ENCODE results near the gene FAM200B. TPM values are rescaled to one million over a fixed set of nuclear protein-coding genes. Genes with fewer than 3 reads are reported as not detected.

The FAM200B gene
- 32.9 and 33.2 TPM in 2 replicates for total RNA-seq (2014; rRNA removed; shearing (Covaris generic))
- 70.6 and 74.6 TPM in 2 replicates for polyA plus RNA-seq (2016; fragmentation: Nextera tagmentation; extraction: Ambion mirVana)

GRCh38 chr4:15681372-15682241 is at the start of gene FAM200B:
Gene FAM200B, plus strand, starts transcription at chr4:15681827. Its CDS starts 5,151 bp downstream, at chr4:15686978.
- H3K9ac ChIP-seq: peak within 1 kb of the TSS; percentile 97
- H3K27ac ChIP-seq: peak within 1 kb of the TSS; percentile 83
- peaks cover 96% of the 10 kb centered on the region for H3K79me2 ChIP-seq (ENCODE audit: insufficient read depth)
- in situ Hi-C loops (cut with MboI): no loop called here
- H3K4me3 ChIP-seq: peak within 1 kb of the TSS; percentile 88
- H3F3A ChIP-seq (ENCODE audit: insufficient read depth): peaks cover 8% of the 10 kb centered on the region
- WGBS, 2 experiments (ENCODE audit: low coverage in 1 of 2, low lambda C conversion rate in 2 of 2, missing lambda C conversion rate in 2 of 2): 0 to 1% methylated on average over 56 of the region's 56 CpGs
- no peak for TF ChIP-seq EZH2phosphoT487 (IDR thresholded peaks at IDR 0.05; ENCODE audit: insufficient read depth, low read depth)
- no peak for TF ChIP-seq EZH2 (IDR thresholded peaks at IDR 0.05; ENCODE audit: insufficient read depth, poor library complexity, severe bottlenecking)
- H3K4me1 ChIP-seq (ENCODE audit: insufficient read depth): peaks cover 44% of the 10 kb centered on the region
- H4K20me1 ChIP-seq (ENCODE audit: insufficient read depth): no peaks in the 10 kb centered on the region
- H3K9me3 ChIP-seq (ENCODE audit: low read depth): no peaks in the 10 kb centered on the region
- DNase-seq: peak; percentile 97
- H3K4me2 ChIP-seq (ENCODE audit: unreplicated experiment): peak within 1 kb of the TSS; percentile 95
- no peaks in the 10 kb centered on the region; the same call in 1 of the 2 replicates for H3K9me2 ChIP-seq (ENCODE audit: insufficient read depth)
- peaks cover 22% of the 10 kb centered on the region for H3K36me3 ChIP-seq (ENCODE audit: low read depth)
- no peaks in the 10 kb centered on the region for H3K27me3 ChIP-seq (replicated peaks; ENCODE audit: insufficient read depth)
- peak within 1 kb of the TSS; percentile 85 for H2AFZ ChIP-seq

DNA sequence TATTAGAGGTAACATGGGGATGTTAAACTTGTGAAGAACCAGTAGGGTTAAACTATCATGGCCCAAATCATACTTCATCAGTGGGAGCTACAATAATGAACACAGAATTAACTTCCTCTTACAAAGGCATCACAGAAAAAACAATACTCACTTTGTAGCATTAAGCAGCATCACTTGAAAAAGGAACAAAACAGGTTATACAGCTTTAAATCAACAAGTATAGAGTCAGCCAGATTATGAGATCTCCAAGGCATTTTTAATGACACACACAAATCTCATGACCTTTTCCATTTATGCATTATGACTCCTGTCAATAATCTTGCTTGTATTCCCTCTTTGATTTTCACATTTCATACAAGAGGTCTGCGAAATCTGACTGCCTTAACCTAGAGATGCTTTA is 44.8 kb upstream of the FAM200B start:
- H3K27me3 ChIP-seq (replicated peaks; ENCODE audit: insufficient read depth): no peaks in the 10 kb centered on the region
- in situ Hi-C loops (cut with MboI): no loop called here
- 96 to 97% methylated on average over 1 of the region's 1 CpG for WGBS, 2 experiments (ENCODE audit: low coverage in 1 of 2, low lambda C conversion rate in 2 of 2, missing lambda C conversion rate in 2 of 2)
- no peak for DNase-seq
- H4K20me1 ChIP-seq (ENCODE audit: insufficient read depth): peaks cover 3% of the 10 kb centered on the region; the same call in 1 of the 2 replicates
- no peaks in the 10 kb centered on the region for H3K9me3 ChIP-seq (ENCODE audit: low read depth)
- H3K9me2 ChIP-seq (ENCODE audit: insufficient read depth): no peaks in the 10 kb centered on the region
- no peak overlapping the region for H3K4me2 ChIP-seq (ENCODE audit: unreplicated experiment)
- no peaks in the 10 kb centered on the region for H3K4me1 ChIP-seq (ENCODE audit: insufficient read depth)
- H3K4me3 ChIP-seq: no peak overlapping the region
- H3K79me2 ChIP-seq (ENCODE audit: insufficient read depth): peaks cover 78% of the 10 kb centered on the region
- no peak for TF ChIP-seq EZH2 (IDR thresholded peaks at IDR 0.05; ENCODE audit: insufficient read depth, poor library complexity, severe bottlenecking)
- no peak for TF ChIP-seq EZH2phosphoT487 (IDR thresholded peaks at IDR 0.05; ENCODE audit: insufficient read depth, low read depth)
- H2AFZ ChIP-seq: no peak overlapping the region
- no peak overlapping the region for H3K9ac ChIP-seq
- no peaks in the 10 kb centered on the region for H3F3A ChIP-seq (ENCODE audit: insufficient read depth)
- H3K27ac ChIP-seq: no peak overlapping the region
- peaks cover 52% of the 10 kb centered on the region for H3K36me3 ChIP-seq (ENCODE audit: low read depth)

- H3K9me2 ChIP-seq (ENCODE audit: insufficient read depth): no peaks in the 10 kb centered on the region
- H3K27me3 ChIP-seq (replicated peaks; ENCODE audit: insufficient read depth): no peaks in the 10 kb centered on the region
- no peak overlapping the region for H3K9ac ChIP-seq
- no peak overlapping the region for H2AFZ ChIP-seq
- H3K79me2 ChIP-seq (ENCODE audit: insufficient read depth): peaks cover 94% of the 10 kb centered on the region
- H3K4me1 ChIP-seq (ENCODE audit: insufficient read depth): no peaks in the 10 kb centered on the region
- no peaks in the 10 kb centered on the region for H3K9me3 ChIP-seq (ENCODE audit: low read depth)
- H3K4me3 ChIP-seq: no peak overlapping the region
- H4K20me1 ChIP-seq (ENCODE audit: insufficient read depth): peaks cover 3% of the 10 kb centered on the region; the same call in 1 of the 2 replicates
- in situ Hi-C loops (cut with MboI): no loop called here
- TF ChIP-seq EZH2 (IDR thresholded peaks at IDR 0.05; ENCODE audit: insufficient read depth, poor library complexity, severe bottlenecking): no peak
- TF ChIP-seq EZH2phosphoT487 (IDR thresholded peaks at IDR 0.05; ENCODE audit: insufficient read depth, low read depth): no peak
- no peak overlapping the region for H3K27ac ChIP-seq
- H3K4me2 ChIP-seq (ENCODE audit: unreplicated experiment): no peak overlapping the region
- peaks cover 52% of the 10 kb centered on the region for H3K36me3 ChIP-seq (ENCODE audit: low read depth)
- DNase-seq: no peak
- 92 to 95% methylated on average over 6 of the region's 6 CpGs for WGBS, 2 experiments (ENCODE audit: low coverage in 1 of 2, low lambda C conversion rate in 2 of 2, missing lambda C conversion rate in 2 of 2)
- no peaks in the 10 kb centered on the region for H3F3A ChIP-seq (ENCODE audit: insufficient read depth)
Observed at GRCh38 chr4:15638418-15638817, 43.2 kb upstream of the FAM200B start.

DNA sequence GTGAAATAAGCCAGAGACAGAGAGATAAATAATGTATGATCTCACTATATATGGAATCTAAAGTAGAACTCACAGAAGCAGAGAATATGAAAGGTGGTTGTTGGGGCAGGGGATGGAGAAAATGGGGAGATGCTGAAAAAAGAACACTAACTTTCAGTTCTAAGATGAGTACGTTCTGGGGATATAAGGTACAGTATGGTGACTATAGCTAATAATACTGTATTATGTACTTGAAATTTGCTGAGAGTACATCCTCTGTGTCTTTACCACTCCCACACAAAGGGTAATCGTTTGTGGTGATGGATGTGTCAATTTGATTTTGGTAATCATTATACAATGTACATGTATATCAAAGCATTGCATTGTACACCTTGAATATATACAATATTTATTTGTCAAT is 33.0 kb upstream of the FAM200B start:
- in situ Hi-C loops (cut with MboI): no loop called here
- H3K4me3 ChIP-seq: no peak overlapping the region
- no peak overlapping the region for H3K27ac ChIP-seq
- no peak overlapping the region for H2AFZ ChIP-seq
- WGBS, 2 experiments (ENCODE audit: low coverage in 1 of 2, low lambda C conversion rate in 2 of 2, missing lambda C conversion rate in 2 of 2): 75 to 78% methylated on average over 2 of the region's 2 CpGs
- DNase-seq: no peak
- H3F3A ChIP-seq (ENCODE audit: insufficient read depth): peaks cover 14% of the 10 kb centered on the region
- H3K4me1 ChIP-seq (ENCODE audit: insufficient read depth): peaks cover 40% of the 10 kb centered on the region
- H3K36me3 ChIP-seq (ENCODE audit: low read depth): no peaks in the 10 kb centered on the region
- peaks cover 30% of the 10 kb centered on the region; the same call in 1 of the 2 replicates for H4K20me1 ChIP-seq (ENCODE audit: insufficient read depth)
- no peaks in the 10 kb centered on the region for H3K9me2 ChIP-seq (ENCODE audit: insufficient read depth)
- H3K4me2 ChIP-seq (ENCODE audit: unreplicated experiment): no peak overlapping the region
- H3K9ac ChIP-seq: no peak overlapping the region
- TF ChIP-seq EZH2phosphoT487 (IDR thresholded peaks at IDR 0.05; ENCODE audit: insufficient read depth, low read depth) (no peak), EZH2 (IDR thresholded peaks at IDR 0.05; ENCODE audit: insufficient read depth, poor library complexity, severe bottlenecking) (no peak)
- H3K9me3 ChIP-seq (ENCODE audit: low read depth): no peaks in the 10 kb centered on the region
- peaks cover 100% of the 10 kb centered on the region for H3K79me2 ChIP-seq (ENCODE audit: insufficient read depth)
- no peaks in the 10 kb centered on the region for H3K27me3 ChIP-seq (replicated peaks; ENCODE audit: insufficient read depth)
